NCI-H226 (cell line): ENCODE data around the gene FGFRL1.
A peak's percentile ranks its signal among the peaks of the same experiment; 100 is the strongest.

Experiments
- DNase-seq: peaks from one replicate; pipeline ENCODE4 v3.0.0-alpha.2; 2015

The FGFRL1 gene

GRCh38 chr4:1009542-1010394, 1.7 kb upstream of the FGFRL1 start:
- peak; percentile 26 for DNase-seq

DNA sequence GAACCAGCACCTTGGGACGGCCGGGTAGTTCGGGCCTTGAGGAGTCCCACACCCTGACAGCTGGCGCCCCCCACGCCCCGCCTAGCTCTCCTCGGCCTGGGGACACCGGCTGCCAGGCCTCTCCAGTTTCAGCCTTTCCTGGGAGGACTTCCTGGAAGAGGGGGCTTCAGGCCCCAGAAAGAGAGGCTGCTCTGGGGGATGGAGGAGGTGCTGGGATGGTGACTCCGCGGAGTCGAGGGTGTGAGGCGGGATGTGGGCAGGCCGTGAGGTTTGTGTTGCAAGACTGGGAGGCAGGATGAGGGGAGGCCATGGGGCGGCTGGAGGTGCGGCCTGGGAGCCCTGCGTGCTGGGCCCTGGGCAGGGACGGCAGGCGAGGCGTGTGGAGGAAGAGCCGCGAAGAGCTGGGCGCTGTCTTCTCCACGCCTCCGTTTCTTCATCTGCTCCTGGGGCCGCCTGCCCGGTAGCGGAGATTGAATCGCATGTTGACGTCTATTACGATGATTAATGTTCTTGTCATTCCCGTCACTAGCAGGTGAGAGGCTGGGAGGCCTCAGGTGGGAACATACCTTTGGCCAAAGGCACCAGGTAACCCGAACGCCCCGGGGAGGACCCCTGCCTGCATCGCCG, 918 bp upstream of the FGFRL1 start:
- DNase-seq: peak; percentile 90

- no peak for DNase-seq
These were observed 224 bp downstream of the FGFRL1 start for GRCh38 chr4:1011666-1012033.

DNA sequence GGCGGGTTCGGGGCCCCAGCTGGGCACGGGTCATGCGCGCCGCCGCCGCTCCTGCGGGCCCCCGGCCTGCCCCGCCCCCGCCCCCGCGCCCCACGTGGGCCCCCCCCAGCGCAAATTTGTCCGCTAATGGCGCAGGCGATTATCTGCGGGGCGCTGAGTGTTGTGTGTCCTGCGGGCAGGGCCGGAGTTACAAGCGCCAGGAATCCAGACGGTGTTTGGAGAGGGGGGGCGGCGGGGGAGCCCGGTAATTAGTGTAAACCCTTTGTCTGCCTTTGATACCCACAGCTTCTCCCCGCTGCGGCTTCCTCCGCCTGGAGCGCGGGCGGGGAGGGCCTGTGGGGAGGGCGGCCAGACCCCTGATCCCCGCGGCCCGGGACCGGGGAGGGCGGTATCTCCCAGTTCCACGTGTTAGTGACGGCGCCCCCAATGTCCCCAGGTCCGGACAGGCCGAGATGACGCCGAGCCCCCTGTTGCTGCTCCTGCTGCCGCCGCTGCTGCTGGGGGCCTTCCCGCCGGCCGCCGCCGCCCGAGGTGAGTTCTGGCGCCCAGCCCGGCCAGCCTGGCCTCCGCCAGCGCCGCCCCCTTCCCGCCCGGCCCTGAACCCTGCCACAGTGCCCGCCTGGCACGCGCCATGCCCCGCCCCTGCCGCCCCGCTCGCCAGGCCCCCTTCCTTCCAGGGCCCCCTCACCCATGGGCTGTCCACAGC, 761 bp downstream of the FGFRL1 start:
- DNase-seq: peak; percentile 50

GRCh38 chr4:1013225-1014073, 2.0 kb downstream of the FGFRL1 start:
- no peak for DNase-seq

DNA sequence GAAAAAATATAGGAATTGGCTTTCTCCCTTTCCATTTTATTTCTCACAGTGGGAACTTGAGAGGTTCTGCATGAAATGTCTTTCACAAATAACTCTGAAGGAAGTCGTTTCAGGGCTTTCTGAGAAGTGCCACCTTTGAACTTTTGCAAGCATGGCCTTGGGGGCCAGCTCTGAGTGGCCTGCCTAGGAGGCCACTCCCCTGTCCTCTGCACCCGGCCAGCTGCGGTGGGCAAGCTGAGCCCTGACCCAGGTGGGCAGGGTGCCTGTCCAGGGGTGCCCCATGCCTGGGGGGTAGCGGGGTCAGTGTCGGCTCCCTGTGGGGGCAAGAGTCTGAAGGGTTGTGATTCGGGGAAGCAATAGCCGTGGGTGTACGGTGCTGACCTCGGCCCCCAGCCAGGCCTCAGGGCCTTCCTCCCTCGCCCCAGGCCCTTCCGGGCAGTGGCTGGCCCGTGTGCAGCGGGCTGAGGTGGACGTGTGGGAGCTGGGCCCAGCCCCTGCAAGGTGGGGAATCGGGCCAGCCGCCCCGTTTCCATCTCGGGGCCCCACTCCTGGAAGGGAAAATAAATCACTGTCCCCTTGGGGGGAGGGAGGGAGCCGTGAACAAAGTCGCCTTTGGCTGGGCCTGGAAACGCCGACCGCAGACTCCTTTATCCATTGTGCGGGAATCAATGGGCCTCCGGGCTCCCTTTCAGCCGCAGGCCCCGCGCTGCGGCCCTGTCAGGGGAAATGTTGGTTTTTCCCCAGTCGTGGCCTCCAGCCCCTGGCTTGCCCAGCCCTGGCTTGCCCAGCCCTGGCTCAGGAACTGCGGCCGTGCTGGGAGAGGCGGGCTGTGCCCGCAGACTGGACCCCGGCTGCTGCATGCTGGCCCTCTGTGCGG, 3.1 kb downstream of the FGFRL1 start:
- no peak for DNase-seq

DNA sequence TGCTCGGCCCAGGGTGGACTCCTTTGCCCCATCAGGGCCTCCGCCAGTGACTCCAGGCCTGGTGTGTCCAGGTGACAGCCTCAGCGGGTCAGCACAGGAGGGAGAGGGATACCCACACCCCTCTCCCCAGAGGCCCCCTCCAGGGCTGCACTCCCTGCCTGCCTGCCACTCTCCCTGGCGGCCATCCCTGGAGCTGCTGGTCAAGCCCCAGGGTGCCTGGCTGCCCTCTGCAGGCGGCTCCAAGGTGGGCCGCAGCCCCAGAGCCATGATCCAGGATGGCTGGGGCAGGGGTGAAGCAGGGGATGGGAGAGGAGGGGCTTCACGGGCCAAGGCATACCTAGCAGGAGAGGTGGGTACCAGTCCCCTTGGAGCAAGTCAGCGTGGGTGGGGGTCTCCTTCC, 3.8 kb downstream of the FGFRL1 start:
- no peak for DNase-seq

DNA sequence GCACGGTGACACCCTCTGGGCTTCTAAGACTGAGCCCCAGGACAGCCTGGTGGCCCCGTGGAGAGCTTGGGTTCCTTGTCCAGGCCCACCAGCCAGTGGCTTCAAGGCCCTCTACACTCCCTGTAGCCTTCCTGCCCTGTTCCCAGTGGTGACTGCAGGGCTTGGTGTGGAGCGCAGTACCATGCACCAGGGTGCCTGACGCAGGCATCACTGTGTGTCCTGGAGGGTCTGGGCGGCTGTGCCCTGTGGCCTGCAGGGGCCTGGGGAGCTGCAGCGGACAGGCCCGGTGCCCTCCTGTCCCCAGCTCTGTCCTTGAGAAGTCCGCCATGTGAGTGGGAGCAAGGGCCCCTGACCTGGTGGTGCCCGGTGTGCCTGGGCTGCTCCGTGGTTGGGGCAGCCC, 4.3 kb downstream of the FGFRL1 start:
- DNase-seq: no peak

GRCh38 chr4:1017211-1017610, 5.8 kb downstream of the FGFRL1 start:
- DNase-seq: no peak

DNA sequence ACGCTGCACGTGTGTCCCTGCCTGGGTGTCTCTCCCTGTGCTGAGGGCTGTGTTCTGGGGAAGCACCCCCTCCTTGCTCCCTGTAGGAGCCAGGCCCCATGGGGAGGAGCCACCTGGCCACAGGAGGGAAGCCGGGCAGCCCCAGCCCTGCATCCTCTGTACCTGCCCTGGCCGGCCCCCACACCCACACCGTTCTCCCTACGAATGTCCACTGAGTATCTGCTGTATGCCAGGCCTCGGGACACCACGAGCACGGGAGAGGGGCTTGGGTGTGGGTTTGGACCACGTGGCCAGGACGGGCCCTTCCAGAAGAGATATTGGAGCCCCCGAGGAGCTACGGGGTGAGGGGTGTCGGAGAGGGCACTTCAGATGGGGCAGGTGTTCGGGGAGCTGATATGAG, 6.3 kb downstream of the FGFRL1 start:
- no peak for DNase-seq

GRCh38 chr4:1018147-1019020, 7.0 kb downstream of the FGFRL1 start:
- DNase-seq: no peak

DNA sequence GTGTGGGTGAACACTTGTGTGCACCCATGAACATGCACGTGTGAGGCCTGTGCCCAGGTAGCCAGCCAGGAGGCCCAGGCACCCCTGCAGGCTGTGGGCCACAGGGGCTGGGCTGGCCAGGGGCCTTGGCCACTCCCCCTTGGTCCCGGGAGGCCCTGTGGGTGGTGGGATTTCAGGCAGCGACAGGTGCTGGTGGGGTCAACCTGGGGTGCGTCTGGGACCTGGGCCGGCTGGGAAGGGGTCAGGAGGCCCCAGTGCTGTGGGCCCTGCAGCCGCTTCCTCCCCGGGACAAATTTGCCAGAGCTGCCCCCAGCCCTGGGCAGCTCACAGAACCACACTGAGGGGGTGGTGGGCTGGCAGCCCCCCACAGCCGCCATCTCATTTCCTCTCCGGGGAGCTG, 7.9 kb downstream of the FGFRL1 start:
- no peak for DNase-seq

DNA sequence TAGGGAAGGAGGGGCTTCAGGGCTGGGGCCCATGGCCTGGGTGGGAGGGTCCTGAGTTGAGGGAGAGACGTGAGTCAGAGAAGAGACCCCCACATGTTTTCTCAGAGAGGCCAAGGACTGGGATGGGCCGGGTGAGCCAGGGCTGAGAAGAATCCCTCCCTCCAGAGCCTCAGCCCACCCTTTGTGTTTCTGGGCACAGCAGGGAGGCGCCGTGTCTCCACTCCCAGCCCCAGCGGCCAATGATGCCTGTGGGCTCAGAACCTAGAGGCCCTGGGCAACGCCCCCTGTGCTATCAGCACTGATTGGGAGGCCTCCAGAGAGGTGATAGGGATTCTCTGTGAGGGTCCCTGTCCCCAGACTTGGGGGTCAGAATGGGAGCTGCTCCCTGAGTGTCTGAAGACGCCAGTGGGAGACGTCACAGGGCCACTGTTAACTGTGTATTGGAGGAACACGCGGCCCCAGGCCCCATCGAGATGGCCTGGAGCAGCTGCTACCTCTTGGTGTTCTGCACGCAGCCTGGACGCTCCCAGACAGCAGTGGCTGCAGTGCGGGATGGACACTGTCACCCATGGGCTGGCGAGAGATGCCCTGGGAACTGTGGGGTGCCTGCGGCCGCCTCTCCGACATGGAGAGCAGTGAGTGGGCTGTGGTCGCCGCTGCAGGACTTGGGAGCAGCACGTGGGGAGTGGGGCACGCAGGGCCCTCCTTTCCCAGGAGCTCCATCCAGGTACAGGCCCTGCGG, 8.5 kb downstream of the FGFRL1 start:
- no peak for DNase-seq

DNA sequence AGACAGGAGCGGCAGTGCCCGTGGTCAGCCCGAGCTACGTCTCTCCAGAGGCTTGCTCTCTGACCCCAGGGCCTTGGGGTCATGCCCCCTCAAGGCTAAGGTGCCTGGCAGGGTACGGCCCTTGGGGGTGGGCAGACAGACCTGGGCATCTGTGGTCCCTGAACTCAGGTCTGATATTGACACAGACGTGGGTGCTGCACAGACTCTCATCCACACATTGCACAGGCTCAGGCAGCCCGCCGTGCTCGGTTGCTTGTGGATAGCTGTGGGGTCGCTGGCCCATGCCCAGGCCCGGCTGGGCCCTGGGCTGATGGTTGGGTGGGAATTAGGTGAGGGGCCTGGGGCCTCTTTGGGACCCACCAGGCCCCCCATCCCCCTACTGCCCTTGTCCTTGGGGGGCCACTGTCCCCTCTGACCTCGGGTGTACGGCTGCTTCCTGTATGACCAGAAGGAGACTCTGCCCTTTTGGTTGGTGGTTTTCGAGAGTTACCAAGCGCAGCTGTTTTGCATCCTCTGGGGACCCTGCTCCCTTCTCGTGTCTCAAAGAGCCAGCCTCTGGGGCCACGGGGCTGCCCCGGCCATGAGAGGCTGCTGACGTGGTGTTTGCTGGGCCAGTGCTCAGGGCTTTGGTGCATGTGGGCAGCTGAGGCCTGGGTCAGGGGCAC, 10.1 kb downstream of the FGFRL1 start:
- DNase-seq: no peak

GRCh38 chr4:1022051-1022738, 10.8 kb downstream of the FGFRL1 start:
- no peak for DNase-seq

GRCh38 chr4:1022739-1023066, 11.3 kb downstream of the FGFRL1 start:
- no peak for DNase-seq

- DNase-seq: no peak
These were observed 11.7 kb downstream of the FGFRL1 start for GRCh38 chr4:1023075-1023640.

- DNase-seq: no peak
These were observed 12.7 kb downstream of the FGFRL1 start for GRCh38 chr4:1023895-1024740.
